Colonic mucosa (tissue), 4 donors: ENCODE results near the gene PSMB7. TPM values are rescaled to one million over a fixed set of nuclear protein-coding genes. Genes with fewer than 3 reads are reported as not detected.
A peak's percentile ranks its signal among the peaks of the same experiment; 100 is the strongest.

Experiments used
- DNase-seq: peaks from one replicate; pipeline ENCODE4 v3.0.0-alpha.2; 2020
- H3K27ac ChIP-seq: fragments of 200-600 bp; one replicate; pipeline ENCODE4 v1.8.0; 2021
- H3K27me3 ChIP-seq: fragments of 200-600 bp; one replicate; pipeline ENCODE4 v1.8.0; 2021
- H3K36me3 ChIP-seq: fragments of 200-600 bp; one replicate; pipeline ENCODE4 v1.8.0; 2021
- H3K4me1 ChIP-seq: fragments of 200-600 bp; one replicate; pipeline ENCODE4 v1.8.0; 2021; ENCODE audit warnings: mild to moderate bottlenecking
- H3K4me3 ChIP-seq: fragments of 200-600 bp; one replicate; pipeline ENCODE4 v1.8.0; 2021
- H3K9ac ChIP-seq, 2 donors: one replicate each; pipeline ENCODE4 v1.7.0; 2013; ENCODE audit warnings: control low read depth in 2 of 2, low read depth in 2 of 2, low read length in 2 of 2
- H3K9me3 ChIP-seq: fragments of 200-600 bp; one replicate; pipeline ENCODE4 v1.8.0; 2021
- intact Hi-C: fragments of 100-400 bp; cut with DNase I; formaldehyde crosslinking; loops from one replicate; pipeline ENCODE4 v1.14.1; 2022
- total RNA-seq, 2 donors: library from RNA; stranded (reverse); fragmentation: NEBNext Ultra II Directional in 1 of 2; extraction: Animal tissue kit (Norgen Biotek cat#: 25700) in 1 of 2; gene quantifications; one replicate each; pipeline ENCODE4 v1.2.1, GENCODE V29; 2021
- TF ChIP-seq, protein P1 (sequence below): fragments of 200-600 bp; IDR thresholded peaks from one replicate; pipeline ENCODE4 v1.8.0; 2022; ENCODE audit warnings: antibody characterized with exemption, mild to moderate bottlenecking
- donor health status: healthy.
- donor health status: DM: no; HTN: no; CAD: no.
- donor health status: DM: no; HTN: no; CAD: no.

PSMB7 gene
- total RNA-seq, 2 donors from 2014 or later, result 89.8 to 136 TPM

DNA sequence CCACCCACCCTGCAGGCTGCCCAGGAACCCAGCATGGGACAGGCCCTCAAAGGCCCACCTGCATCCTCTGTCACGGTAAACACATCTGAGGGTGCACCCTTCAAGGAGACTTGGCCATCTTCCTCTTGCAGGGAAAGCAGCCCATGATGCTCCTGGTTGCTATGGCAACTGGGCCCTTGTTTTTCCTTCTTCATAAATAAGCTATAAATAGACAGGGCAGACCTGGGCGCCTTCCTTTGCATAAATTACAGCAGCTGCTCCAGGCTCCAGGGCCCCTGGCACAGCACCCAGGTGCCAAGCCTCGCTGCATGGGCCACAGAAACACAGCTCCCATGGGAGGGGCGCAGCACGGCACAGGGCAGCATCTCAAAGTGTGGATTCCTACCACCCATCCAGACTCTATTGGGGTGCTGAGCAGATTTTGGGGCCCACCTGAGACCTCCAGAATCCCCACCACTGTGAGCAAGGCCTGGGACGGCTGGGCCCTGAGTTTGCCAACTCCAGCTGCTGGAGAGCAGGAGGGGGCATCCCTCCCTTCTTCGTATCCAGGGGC, 5.8 kb upstream of the PSMB7 start:
- intact Hi-C loops, result no loop called here
- no peak overlapping the region for H3K27ac ChIP-seq
- no peak overlapping the region for H3K9ac ChIP-seq
- no peaks in the 10 kb centered on the region for H3K27me3 ChIP-seq
- H3K4me1 ChIP-seq, result no peaks in the 10 kb centered on the region
- no peak overlapping the region for H3K4me3 ChIP-seq
- H3K36me3 ChIP-seq, result no peaks in the 10 kb centered on the region
- H3K9me3 ChIP-seq, result no peaks in the 10 kb centered on the region
- TF ChIP-seq, protein P1, sequence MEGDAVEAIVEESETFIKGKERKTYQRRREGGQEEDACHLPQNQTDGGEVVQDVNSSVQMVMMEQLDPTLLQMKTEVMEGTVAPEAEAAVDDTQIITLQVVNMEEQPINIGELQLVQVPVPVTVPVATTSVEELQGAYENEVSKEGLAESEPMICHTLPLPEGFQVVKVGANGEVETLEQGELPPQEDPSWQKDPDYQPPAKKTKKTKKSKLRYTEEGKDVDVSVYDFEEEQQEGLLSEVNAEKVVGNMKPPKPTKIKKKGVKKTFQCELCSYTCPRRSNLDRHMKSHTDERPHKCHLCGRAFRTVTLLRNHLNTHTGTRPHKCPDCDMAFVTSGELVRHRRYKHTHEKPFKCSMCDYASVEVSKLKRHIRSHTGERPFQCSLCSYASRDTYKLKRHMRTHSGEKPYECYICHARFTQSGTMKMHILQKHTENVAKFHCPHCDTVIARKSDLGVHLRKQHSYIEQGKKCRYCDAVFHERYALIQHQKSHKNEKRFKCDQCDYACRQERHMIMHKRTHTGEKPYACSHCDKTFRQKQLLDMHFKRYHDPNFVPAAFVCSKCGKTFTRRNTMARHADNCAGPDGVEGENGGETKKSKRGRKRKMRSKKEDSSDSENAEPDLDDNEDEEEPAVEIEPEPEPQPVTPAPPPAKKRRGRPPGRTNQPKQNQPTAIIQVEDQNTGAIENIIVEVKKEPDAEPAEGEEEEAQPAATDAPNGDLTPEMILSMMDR, result no peak
- no peak for DNase-seq

DNA sequence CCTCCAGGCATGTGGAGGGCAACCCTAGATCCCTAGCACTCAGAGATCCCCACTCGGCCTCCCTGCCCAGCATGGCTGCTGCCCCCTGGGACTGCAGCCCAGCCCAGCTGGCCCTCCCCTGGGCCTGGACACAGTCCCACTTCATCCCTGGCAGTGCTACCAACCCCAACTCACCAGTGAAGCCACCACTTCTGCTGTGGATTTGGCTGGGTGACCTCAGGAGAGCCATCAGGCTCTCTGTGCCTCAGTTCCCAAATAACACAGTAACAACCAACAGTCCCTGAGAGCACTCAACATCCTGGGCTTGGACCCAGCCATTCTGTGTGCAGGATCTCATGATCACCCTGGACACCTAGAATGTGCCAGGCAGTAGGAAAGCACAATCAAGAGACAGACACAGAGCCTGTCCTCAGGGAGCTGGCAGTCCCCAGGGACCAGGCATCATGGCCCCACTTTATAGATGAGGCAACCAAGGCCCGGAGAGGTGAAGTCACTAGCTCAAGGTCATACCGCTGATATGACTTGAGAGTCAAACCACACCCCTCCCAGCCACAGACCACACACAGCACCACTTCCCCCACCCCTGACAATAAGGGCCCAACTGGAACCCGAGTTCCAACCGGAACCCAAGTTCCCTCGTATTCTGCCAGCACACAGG, 4.7 kb upstream of the PSMB7 start:
- H3K4me1 ChIP-seq, result no peaks in the 10 kb centered on the region
- intact Hi-C loops, result loop anchor here (5.0 kb wide), 1 partner anchor 117 kb away; no protein-coding TSS in a partner anchor
- no peaks in the 10 kb centered on the region for H3K27me3 ChIP-seq
- TF ChIP-seq, protein P1, result peak; percentile 22
- H3K4me3 ChIP-seq, result no peak overlapping the region
- no peak overlapping the region for H3K9ac ChIP-seq
- no peaks in the 10 kb centered on the region for H3K36me3 ChIP-seq
- DNase-seq, result no peak
- H3K27ac ChIP-seq, result no peak overlapping the region
- no peaks in the 10 kb centered on the region for H3K9me3 ChIP-seq

DNA sequence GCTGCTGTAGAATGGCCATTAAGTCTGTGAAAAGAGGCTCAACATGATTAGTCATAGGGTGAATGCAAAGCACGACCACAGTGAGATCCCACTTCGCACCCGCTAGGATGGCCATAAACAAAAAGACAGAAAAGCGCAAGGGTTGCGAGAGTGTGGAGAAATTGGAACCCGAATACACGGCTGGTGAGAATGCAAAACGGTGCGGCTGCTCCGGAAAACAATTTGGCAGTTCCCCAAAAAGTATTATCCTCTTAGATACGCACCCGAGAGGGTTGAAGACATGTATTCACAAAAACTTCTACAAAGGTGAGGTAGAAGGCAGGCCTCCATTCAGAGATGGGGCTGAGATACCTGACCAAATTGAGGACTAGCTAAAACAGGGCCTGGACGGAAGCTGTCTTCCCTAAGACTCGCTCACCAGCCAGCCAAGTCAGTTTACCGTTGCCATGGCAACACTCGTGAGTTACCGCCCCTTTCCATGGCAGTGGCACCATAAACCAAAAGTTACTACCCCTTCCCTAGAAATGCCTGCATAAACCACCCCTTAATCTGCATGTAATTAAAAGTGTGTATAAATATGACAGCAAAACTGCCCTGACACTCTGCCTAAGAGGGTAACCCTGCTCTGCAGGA, 726 bp upstream of the PSMB7 start:
- no peak for DNase-seq
- no peaks in the 10 kb centered on the region for H3K4me1 ChIP-seq
- peaks cover 4% of the 10 kb centered on the region for H3K36me3 ChIP-seq
- TF ChIP-seq, protein P1, result no peak
- H3K27ac ChIP-seq, result no peak overlapping the region
- no peaks in the 10 kb centered on the region for H3K9me3 ChIP-seq
- H3K4me3 ChIP-seq, result peak overlapping the region; percentile 86
- no peaks in the 10 kb centered on the region for H3K27me3 ChIP-seq
- intact Hi-C loops, result loop anchor here (5.0 kb wide), 1 partner anchor 121 kb away; no protein-coding TSS in a partner anchor
- no peak overlapping the region for H3K9ac ChIP-seq

DNA sequence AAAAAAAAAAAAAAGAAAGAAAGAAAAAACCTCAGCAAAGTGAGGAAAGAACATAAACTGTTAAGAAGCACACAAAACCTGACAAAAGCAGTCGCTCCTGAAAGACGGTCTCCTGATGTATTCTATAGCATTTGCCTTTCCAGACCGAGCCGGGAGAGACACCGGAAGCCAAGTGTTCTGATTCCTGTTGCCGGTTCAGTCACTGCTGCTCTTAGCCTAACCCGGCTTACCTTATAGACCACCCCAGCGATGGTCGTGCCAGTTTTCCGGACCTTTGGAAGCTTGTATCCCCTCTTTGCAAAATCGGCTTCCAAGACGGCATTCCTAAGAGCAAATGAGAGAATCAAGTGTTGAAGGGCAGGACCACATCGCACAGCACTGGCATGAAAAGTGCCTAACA, 630 bp downstream of the PSMB7 start:
- no peak overlapping the region for H3K27ac ChIP-seq
- peak overlapping the region; percentile 86 for H3K4me3 ChIP-seq
- H3K36me3 ChIP-seq, result peaks cover 4% of the 10 kb centered on the region
- DNase-seq, result no peak
- no peaks in the 10 kb centered on the region for H3K4me1 ChIP-seq
- H3K9ac ChIP-seq, result peak overlapping the region; percentile 61 to 88
- H3K9me3 ChIP-seq, result no peaks in the 10 kb centered on the region
- intact Hi-C loops, result loop anchor here (5.0 kb wide), 1 partner anchor 123 kb away; no protein-coding TSS in a partner anchor
- no peaks in the 10 kb centered on the region for H3K27me3 ChIP-seq
- TF ChIP-seq, protein P1, result no peak

DNA sequence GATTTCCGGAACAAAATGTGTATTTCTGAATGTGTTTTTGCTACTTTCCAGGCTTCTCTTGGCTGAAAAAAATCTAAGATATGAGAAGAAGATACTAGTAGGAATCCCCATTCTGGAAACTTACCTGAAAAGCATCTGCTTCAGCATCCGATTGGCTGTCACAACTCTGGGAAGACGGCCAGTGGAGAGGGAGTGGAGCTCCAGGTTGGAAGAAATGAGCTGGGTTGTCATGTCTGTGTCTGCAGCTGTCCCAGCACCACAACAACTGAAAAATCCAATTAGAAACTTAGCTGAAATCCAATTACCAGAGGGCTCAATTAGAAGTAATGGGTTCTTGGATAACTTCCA, 3.0 kb downstream of the PSMB7 start:
- H3K4me3 ChIP-seq, result no peak overlapping the region
- H3K4me1 ChIP-seq, result no peaks in the 10 kb centered on the region
- no peak overlapping the region for H3K9ac ChIP-seq
- TF ChIP-seq, protein P1, result no peak
- H3K27ac ChIP-seq, result no peak overlapping the region
- intact Hi-C loops, result no loop called here
- H3K27me3 ChIP-seq, result no peaks in the 10 kb centered on the region
- no peak for DNase-seq
- no peaks in the 10 kb centered on the region for H3K9me3 ChIP-seq
- peaks cover 4% of the 10 kb centered on the region for H3K36me3 ChIP-seq
